Spinal cord (tissue), 4 donors: ENCODE data around the gene GABRD. TPM values are rescaled to one million over a fixed set of nuclear protein-coding genes. Genes with fewer than 3 reads are reported as not detected.

ENCODE experiments used
- polyA plus RNA-seq, 2 donors: library from polyadenylated mRNA; unstranded; fragments of 120-200 nt; gene quantifications; one replicate each; pipeline ENCODE4 v1.2.1, GENCODE V29; 2013; ENCODE audit not compliant: insufficient read length in 2 of 2
- total RNA-seq, 2 donors: library from RNA; depleted of rRNA in 1 of 2; stranded (reverse); fragments of 120-200 nt in 1 of 2; fragments of >200 nt in 1 of 2; gene quantifications; one replicate each; pipeline versions ENCODE4 v1.2.3 to v1.2.4, GENCODE V29; 2013 to 2014

The GABRD gene
- total and polyA plus RNA-seq, 4 donors = 0.88 to 5.2 (median 2.7) TPM

Other genes with a start within 250 kb of the GABRD start
- 10 to 100 TPM; 29.9 to 40.4 TPM for gene NADK, start 240.9 kb upstream of the GABRD start, total RNA-seq
- 10 to 100 TPM; 56.2 to 65.1 TPM for gene NADK, start 240.9 kb upstream of the GABRD start, polyA plus RNA-seq
- gene GNB1, start 128.3 kb upstream of the GABRD start, total RNA-seq = 100 to 1,000 TPM; 129 to 238 TPM
- 100 to 1,000 TPM; 634 to 651 TPM for gene GNB1, start 128.3 kb upstream of the GABRD start, polyA plus RNA-seq
- under 1 TPM; 0.30 to 0.83 TPM for gene CALML6, start 104.1 kb upstream of the GABRD start, total RNA-seq
- gene CALML6, start 104.1 kb upstream of the GABRD start, polyA plus RNA-seq = 1 to 10 TPM in 1 of 2 donors, under 1 TPM in 1; 0.95 to 1.5 TPM
- 1 to 10 TPM; 1.7 to 2.2 TPM for gene TMEM52, start 100.1 kb upstream of the GABRD start, total RNA-seq
- gene TMEM52, start 100.1 kb upstream of the GABRD start, polyA plus RNA-seq = 1 to 10 TPM; 8.2 to 9.0 TPM
- gene CFAP74, start 15.6 kb upstream of the GABRD start, total RNA-seq = 1 to 10 TPM in 1 of 2 donors, under 1 TPM in 1; 0.59 to 4.1 TPM
- gene CFAP74, start 15.6 kb upstream of the GABRD start, polyA plus RNA-seq = 1 to 10 TPM; 5.0 to 5.6 TPM
- 10 to 100 TPM; 33.2 to 63.6 TPM for gene PRKCZ, start 31.1 kb downstream of the GABRD start, total RNA-seq
- 100 to 1,000 TPM; 123 to 131 TPM for gene PRKCZ, start 31.1 kb downstream of the GABRD start, polyA plus RNA-seq
- 10 to 100 TPM; 15.5 to 27.3 TPM for gene FAAP20, start 175.4 kb downstream of the GABRD start, total RNA-seq
- 10 to 100 TPM; 87.2 to 96.8 TPM for gene FAAP20, start 175.4 kb downstream of the GABRD start, polyA plus RNA-seq
- gene SKI, start 209.0 kb downstream of the GABRD start, total RNA-seq = 10 to 100 TPM; 20.0 to 23.0 TPM
- 10 to 100 TPM; 69.4 to 72.3 TPM for gene SKI, start 209.0 kb downstream of the GABRD start, polyA plus RNA-seq